SKM-1 treated with dmso at 0.1 percent for 144 hours (cell line): ENCODE data around the gene PERP.

Experiments used
- DNase-seq: peaks from one replicate; lab custom pipeline; 2025; ENCODE audit not compliant: unreplicated experiment; lab: John Stamatoyannopoulos, UW

Gene PERP

DNA sequence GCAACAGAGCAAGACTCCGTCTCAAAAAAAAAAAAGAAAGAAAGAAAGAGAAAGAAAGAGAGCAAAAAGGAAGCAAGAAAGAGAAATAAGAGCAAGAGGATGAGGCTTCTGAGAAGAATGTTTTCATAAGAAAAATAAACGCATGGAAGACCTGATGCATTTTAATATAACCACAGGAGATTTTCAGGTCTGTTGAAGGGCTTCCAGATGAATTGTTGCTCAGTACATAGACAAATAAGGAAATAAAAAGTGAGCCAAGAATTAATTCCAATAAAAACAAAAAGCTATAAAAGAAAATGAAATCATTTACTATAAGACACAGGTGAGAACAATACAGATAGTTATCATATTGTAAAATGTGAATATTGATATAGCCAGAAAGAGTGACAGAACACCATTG is 43.5 kb downstream of the PERP start:
- DNase-seq: no peak

DNA sequence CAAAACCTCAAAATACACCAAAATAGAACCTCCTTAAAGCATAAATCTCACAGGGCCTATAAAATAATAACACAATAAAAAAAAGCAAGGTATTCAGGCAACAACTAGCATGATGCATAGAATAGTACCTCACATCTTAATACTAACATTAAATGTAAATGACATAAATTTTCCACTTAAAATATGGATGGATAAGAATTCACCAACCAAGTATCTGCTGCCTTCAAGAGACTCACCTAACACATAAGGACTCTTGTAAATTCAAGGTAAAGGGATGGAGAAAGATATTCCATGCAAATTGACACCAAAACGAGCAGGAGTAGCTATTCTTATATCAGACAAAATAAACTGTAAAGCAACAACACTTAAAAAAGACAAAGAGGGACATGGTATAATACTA is 52.2 kb downstream of the PERP start:
- DNase-seq: no peak

DNA sequence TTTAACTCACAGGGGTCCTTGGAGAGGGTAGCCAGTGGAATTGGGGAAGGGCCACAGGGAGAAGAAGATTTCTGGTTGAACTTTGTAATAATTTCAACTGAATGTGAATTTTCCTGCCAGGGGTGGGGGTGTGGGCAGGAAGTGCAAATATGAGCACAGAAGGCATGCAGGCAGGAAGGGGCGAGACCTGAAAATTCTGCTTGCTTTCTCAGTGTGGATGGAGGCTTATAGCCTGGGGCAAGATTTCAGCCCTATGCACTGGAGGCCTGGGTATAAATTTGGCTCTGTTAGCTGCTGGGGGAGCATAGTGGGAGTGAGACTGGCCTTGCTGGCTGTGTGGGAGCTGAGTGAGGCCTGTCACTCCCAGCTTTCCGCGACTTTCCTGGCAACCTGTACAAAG is 54.4 kb downstream of the PERP start:
- no peak for DNase-seq

DNA sequence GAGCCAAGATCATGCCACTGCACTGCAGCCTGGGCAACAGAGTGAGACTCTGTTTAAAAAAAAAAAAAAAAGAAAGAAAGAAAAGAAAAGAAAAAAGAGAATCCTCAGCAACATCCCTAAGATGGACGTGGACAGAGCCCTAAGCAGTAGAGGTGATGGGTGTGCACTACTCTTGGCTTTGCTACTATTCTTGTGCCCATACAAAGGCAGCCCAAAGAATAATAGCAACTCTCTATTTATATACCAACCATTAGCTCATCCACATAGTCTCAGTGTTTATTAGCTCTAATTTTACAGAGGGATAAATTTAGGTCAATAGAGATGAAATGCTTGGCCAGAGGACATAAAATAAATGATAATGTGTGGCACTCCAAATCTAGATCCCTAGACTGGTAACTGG is 62.2 kb downstream of the PERP start:
- DNase-seq: no peak

DNA sequence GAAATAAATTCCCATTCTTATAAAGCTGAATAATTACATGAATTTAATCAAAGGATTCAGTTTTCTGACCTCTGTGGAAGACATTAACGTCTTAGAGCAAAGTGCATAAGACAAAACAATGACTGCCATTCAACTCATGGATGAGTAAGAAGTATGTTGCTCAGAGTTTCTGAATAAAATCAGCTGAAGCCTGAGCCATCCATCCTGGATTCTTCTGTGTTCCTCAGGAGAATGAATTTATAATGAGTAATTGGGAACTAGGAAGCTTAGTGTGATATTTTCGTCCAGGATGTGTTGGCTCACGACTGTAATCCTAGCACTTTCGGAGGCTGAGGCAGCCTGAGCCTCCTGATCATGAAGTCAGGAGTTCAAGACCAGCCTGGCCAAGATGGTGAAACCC is 62.8 kb downstream of the PERP start:
- no peak for DNase-seq
